GM18517 (cell line): Measurements from ENCODE around the gene PKP3.
"Not testable (repeated sequence)": the region's sequence is repeated elsewhere in the genome, so short reads cannot be mapped to it uniquely, and the experiment has no call there.

Experiments
- ATAC-seq: cut with Tn5 transposase; IDR thresholded peaks from one replicate; pipeline ENCODE4 v1.9.1; 2021; ENCODE audit warnings: mild to moderate bottlenecking, moderate library complexity; ENCODE audit not compliant: unreplicated experiment

PKP3 gene

DNA sequence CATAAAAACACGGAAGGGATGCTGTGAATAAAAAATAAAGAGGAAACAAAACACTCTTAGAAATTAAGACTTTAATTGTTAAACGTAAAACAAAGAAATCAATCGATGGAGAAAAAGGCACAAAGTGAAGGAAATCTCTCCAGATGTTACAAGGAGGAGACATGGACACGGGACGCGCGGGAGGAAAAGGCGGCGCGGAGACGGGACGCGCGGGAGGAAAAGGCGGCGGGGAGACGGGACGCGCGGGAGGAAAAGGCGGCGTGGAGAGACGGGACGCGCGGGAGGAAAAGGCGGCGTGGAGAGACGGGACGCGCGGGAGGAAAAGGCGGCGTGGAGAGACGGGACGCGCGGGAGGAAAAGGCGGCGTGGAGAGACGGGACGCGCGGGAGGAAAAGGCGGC lies 30.8 kb downstream of the PKP3 start:
- not testable (repeated sequence) for ATAC-seq

DNA sequence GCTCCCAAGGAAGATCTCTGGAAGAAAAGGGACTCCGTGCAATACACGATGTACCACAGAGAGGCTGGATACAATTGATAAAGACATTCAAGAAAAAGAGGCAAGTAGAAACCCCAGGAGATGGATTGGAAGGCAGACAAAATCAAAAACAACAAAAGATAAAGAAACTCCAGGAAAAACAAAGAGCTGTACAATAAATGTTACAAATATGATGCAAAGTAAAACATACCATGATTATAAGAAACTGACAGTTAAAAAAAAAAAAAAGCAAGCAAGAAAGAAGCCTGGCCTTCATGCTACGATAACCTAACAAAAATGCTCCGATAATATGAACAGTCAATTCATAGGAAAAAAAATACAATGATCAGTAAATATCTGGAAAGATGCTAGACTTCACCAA lies 31.3 kb downstream of the PKP3 start:
- ATAC-seq, result no peak

DNA sequence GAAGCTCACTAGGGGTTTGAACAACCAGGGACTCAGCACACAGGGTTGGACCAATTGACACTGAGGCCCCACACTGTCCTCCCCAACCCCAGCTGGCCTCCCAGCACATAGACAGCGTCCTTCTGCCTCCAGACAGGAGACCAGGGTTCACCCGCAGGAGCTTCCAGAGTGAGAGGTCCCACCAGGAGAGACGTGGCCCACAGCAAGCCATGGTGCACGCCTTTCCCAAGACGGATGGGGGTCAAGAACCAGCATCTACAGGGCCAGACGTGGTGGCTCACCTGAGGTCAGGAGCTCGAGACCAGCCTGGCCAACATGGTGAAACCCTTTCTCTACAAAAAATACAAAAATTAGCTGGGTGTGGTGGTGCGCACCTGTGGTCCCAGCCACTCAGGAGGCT lies 32.8 kb downstream of the PKP3 start:
- ATAC-seq, result no peak

DNA sequence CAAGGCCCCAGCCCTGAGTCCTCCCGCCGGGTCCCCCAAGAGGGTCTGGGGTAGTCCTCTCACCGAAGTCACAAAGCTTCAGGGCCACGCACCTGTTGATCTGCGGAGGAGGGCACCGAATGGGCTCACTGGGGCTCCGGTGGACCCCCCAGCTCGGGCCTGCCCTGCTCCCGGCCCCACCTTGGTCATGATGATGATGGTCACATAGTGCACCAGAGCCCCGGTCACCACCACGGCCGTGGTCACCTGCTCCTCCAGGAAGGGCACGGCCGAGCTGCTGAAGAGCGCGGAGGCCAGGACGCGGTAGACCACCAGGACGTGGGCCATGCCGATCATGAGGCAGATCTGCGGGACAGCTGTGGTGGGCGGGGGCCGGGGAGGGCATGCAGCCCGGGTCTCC lies 34.3 kb downstream of the PKP3 start:
- no peak for ATAC-seq

DNA sequence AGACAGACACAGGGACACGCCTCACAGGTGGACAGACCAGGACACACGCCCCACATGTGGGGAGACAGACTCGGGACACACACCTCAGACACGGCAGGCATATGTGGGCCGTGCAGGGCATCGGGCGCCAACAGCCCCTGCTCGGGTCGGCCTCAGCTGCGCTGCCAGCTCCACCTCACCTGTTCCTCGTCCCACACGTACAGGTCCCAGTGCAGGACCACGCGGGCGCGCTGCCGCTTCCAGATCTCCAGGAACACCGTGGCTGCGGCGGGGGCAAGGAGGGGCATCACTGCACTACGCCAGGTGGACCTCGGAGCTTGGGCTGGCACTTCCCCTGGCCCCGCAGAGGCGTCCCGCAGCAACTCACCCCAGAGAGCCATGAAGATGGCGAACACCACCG lies 35.4 kb downstream of the PKP3 start:
- ATAC-seq, result no peak

DNA sequence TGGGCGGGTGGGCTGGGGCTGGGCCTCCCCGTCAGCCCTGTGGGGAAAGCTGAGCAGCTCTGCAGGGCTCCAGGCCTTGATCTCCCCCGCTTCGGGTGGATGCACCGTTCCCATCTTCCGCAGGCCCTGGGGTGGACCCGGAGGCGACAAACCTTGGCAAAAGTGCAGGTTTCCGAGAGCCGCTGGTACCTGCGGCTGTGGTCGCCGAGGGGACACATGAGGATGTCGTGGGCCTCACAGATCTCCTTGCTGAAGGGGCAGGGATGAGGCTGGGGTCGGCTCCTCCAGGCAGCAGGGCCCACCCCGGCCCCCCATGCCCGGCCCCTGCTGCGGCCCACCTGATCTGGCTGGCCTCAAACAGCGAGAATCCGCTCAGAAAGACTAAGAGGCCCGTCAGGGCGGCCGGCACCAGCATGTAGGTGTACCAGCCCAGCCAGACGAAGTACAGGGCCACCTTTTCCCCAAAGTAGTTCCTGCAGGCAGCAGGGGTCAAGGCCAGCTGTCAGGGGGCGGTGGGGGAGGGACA lies 36.0 kb downstream of the PKP3 start:
- ATAC-seq, result no peak

DNA sequence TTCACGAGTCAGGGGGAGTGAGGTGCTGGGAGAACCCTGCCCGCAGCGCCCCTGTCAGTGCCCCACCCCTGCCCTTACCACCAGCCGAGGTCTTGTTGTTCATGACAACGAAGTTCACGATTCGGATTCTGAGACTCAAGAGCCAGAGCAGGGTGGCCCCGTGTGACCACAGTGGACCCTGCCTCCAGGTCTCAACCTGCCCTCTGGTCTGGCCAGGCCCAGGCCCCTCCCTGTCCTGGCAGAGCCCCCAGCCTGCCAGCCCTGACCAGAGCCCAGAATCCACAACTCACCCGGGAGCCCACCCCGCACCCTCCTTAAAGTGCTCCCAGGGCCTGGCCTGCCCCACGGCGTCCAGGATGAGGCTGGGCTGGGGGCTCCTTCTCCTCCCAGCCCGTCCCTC lies 37.9 kb downstream of the PKP3 start:
- no peak for ATAC-seq

DNA sequence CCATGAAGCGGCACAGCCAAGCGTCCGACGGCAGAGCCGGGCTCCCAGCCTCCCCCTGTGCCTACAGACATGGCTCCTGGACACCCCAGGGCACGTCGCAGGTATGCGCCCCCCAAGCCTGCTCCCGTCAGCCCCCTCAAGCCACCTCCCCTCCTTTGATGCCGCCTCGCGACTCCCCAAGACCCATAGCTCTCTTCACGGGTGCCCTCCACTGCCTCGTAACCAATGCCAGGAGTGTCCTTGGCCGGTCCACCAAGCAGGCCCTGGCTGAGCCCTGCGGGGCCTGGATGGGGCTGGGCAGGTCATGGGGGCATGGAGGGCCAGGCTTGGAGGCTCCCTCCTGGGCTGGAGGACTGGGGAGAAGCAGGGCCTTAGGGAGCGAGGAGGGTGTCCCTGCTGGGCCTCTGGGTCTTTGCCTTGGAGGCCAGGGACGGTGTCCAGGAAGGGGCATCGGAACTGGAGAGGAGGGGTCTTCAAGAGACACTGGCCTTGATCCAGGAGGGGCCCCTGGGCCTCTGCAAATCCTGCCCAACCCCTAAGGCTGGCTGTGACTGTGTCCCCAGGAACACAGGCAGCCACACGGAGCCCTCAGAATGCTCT lies 38.6 kb downstream of the PKP3 start:
- ATAC-seq, result no peak

DNA sequence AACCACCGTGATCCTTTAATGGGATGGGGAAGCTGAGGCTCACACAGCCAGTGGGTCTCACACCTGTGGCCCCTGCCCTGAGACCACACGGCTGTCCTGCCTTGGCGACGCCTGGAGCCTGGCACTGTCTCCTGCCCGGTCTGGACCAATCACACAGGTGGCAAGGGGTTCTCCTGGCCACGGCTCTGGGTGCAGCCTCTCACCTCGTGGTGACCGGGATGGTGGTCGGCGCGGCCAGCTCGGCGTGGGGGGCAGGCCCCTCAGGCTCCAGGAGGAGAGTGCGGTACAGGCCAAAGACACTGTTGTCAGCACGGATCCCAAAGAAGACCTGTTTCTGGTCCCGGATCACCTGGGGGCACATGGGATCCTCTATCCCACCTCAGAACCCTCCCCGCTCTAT lies 39.1 kb downstream of the PKP3 start:
- ATAC-seq, result no peak

DNA sequence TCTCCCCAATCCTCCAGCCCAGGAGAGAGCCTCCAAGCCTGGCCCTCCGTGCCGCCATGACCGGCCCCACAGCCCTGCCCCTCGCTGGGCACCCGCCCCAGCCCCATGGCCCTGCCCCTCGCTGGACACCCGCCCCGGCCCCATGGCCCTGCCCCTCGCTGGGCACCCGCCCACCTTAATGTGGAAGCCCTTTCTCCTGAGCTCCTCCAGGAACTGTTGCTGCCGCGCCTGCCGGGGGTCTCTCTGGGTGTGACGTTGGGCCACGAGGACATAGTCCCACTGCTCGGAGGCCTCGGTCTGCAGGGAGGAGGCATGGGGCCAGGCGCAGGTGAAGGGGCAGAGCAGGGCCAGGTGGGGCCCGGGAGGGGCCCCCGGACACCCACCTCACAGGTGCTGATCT lies 39.6 kb downstream of the PKP3 start:
- ATAC-seq, result no peak

DNA sequence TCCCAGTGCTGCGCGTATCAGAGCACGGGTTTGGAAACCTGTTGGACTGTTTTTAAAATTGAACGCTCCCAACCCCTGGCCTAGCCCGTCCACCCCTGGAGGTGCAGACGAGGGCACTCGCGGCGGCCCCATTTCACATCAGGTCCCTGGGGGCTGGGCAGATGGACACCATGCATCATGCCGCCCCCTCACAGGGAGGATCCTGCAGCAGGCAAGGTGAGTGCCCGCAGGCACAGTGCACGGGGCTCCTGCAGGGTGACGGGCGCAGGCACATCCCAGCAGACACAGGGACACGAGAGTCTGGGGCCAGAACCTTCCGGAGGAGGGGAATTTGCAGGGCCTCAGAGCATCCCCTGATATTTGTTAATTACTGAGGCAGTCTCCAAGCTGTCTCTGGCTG lies 40.5 kb downstream of the PKP3 start:
- ATAC-seq, result no peak

DNA sequence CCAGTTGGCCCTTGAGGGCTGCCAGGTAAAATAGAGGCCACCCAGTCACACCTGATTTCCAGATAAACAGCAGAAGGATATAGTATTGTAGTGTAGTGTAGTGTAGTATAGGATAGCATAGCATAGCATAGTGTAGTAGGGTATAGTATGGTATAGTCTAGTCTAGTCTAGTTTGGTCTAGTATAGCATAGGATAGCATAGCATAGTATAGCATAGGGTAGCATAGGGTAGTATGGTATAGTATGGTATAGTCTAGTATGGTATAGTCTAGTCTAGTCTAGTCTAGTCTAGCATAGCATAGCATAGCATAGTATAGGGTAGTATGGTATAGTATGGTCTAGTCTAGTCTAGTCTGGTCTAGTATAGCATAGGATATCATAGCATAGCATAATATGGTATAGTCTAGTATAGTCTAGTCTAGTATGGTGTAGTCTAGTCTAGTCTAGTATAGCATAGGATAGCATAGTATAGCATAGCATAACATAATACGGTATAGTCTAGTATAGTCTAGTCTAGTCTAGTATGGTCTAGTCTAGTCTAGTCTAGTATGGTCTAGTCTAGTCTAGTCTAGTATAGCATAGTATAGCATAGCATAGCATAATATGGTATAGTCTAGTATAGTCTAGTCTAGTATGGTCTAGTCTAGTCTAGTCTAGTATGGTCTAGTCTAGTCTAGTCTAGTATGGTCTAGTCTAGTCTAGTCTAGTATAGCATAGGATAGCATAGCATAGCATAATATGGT lies 41.2 kb downstream of the PKP3 start:
- not testable (repeated sequence) for ATAC-seq

DNA sequence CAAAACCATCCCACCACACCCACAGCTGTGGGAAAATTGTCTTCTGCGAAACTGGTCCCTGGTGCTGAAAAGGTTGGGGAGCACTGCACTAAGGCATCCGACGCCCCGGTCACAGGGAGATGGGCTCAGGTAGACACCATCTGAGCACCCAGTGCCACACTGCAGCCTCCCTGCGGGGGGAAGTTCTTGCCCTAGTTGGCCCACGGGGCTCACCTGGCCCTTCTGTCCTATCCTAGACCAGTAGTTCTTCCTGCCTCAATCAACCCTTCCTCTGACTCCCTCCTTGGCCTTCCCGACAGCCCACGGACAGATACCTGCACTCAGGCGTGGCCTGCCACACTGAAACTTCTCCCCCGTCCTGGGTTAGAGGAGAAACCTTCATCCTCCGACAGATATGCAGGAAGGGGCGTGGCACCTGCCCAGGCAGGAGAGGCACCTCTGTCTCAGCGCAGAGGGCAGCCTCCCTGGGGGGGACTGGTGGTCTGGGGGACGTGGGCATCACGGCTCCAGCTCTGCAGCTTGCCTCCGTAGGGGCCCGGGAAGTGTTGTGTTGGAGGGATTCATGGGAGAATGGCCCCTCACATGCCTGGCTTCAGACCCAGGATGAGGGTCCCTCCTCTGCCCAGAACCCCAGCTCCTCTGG lies 43.3 kb downstream of the PKP3 start:
- ATAC-seq, result no peak

DNA sequence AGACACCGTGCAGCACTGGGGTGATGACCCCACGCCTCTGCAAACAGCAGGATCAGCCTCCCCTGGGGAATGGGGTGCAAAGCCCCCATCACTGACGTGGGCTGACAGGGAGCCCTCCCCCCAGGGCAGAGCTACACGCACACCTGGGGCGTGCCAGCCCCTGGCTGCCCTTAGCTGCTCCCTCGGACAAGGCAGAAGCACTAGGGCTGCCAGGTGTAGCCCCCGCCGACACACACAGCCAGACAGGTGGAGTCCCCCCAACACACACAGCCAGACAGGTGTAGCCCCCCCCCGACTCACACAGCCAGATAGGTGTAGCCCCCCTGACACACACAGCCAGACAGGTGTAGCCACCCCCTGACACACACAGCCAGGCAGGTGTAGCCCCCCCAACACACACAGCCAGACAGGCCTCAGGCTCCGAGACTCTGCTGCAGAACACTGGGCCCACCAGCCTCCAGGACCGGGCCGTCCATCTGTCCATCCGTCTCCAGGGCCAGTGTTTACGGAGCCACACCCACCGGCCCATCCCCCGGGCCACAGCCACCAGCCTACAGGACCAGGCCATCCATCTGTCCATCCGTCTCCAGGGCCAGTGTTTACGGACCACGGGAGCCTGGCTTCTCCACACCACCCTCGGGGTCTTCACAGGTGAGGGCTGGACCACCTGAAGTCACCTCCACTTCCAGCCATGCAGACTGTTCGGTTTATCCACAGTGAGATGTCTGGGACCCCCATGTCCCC lies 44.3 kb downstream of the PKP3 start:
- ATAC-seq, result no peak

DNA sequence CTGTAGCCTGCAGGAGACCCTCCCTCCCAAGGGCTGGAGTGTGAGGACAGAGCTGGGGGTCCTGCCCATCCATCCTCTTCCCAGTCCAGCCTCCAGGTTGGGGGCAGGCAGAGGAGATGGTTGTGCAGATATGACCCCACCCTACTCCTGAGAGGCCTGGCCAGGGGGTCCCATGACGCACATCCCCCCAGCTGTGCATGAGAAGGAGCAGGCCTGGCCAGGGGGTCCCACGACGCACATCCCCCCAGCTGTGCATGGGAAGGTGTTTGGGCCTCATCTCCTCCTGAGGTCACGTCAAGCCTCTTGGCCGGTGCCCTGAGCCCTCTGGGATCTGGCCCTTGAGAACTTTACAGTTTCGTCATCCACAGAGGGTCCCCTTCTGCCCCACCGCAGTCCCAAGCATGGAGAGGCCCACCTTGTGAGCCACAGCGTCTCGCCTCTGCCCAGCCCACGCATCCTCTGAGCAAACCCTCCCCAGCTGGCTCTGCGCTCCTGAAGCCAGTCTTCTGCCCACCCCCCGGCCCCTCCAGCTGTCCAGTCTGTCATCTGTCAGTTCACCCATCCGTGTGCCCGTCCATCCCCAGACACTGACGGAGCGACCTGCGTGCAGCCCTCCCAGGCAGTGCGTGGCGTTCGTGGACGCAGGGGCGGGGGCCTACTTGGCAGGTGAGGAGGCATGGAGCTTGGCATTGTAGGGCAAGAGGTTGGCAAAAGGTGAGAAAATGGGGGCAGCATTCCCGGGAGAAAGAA lies 45.5 kb downstream of the PKP3 start:
- ATAC-seq, result no peak

DNA sequence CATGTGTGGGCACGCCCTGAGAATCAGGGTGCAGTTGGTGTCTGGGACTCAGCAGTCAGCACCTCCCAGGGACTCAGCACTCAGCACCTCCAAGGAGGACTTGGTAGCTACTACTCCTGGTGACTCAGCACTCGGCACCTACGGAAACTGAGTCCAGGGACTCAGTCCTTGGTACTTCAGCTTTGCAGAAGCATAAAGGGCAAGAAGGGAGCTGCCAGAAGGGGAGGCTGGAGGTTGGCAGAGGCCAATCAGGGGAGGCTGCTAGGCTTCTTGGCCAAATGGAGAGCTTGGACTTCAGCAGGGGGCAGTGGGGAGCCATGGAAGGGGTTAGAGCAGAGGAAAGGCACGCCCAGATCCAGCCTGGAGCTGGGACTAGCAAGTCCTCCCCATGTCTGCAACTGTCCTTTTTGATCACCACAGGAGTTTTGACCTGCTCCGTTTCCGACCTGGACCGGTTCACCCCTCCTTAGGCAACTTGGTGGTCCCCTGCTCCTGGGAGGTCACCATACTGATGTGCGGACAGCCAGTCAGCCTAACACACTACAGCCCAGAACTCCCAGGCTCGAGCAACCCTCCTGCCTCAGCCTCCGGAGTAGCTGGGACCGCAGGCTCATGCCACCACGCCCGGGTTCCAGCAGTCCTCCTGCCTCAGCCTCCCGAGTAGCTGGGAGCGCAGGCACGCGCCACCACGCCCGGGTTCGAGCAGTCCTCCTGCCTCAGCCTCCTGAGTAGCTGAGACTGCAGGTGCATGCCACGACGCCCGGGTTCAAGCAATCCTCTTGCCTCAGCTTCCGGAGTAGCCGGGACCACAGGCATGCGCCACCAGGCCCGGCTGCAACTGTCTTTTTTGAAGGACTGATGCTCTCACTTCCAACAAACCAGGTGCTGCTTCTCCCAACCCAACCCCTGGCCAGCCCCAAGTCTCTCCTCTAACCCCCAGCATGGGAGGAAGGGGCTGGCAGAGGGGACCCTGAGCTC lies 46.3 kb downstream of the PKP3 start:
- ATAC-seq, result no peak

DNA sequence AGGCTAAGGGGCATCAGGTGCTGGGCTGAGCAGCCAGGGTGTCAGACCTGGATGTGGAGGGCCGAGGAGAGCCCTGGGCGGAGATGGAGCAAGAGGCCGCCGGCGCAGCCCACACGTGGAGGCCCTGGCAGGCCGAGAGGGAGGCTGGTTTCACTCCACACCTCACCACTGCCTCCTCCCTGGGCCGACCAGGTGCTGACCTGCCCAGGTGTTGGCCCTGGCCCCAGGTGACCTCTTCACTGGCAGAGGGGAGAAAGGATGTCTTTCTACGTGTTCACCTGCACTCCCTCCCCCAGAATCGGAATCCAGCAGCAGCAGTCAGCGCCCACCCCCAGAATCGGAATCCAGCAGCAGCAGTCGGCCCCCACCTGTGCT lies 47.0 kb downstream of the PKP3 start:
- no peak for ATAC-seq

DNA sequence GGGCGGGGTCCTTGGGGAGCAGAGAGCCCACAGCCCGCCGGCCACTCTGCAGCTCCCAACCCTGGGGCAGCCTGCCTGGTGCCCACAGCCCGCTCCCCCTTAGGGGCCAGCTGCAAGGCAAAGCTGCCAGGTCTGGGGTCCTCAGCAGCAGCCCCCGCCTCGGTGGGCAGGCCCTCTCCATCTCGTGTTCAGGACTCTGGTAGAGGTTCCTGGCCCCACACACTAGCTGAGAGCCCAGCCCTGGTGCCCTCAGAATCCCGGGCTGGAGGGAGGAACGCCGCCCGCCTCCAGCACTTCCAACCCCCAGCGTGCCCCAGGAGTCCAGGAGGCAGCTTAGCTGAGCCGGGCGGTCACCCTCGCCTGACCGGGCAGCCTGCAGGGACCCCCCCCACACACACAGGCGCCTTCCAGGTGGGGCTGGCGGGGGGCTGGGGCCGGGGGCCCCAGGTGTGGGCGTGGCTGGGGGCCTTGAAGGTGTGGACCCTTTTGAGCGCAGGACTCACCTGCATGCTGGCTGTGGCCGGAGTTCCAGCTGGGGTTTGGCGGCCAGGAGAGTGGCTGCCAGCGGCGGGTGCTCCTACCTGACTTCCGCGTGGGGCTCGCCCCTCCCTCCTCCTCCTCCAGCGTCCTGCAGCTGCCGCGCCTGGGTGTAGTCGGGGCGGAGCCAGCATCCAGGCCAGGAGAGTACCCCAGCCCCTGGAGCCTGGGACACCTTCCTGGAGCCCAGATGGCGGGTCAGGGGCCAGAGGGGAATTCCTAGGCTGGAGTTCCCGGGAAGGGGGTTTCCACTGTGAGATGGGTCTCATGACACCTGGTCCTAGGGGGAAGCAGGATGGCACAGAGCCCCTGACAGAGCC lies 47.6 kb downstream of the PKP3 start, which contains the start of gene ANO9:
Gene ANO9 (minus strand): TSS at position 594 of the 857 bp plus-strand sequence. CDS start 85 bp downstream, at position 509.
- no peak for ATAC-seq
